Measurements from ENCODE around the gene TTC21A.

TTC21A gene

GRCh38 chr3:39176025-39176714 lies 68.7 kb downstream of the TTC21A start:
- ChIA-PET POLR2A (interaction anchor here (0.6 to 1.0 kb wide), 2 partner anchors 26 to 69 kb away, joined by 3 to 5 read pairs; partner anchors contain the start of genes GORASP1 and TTC21A), CTCF (interaction anchor here (0.8 to 3.9 kb wide), 3 partner anchors 9 to 50 kb away, joined by 3 to 27 read pairs (median 5); no protein-coding TSS in a partner anchor)
- H3K4me3 ChIP-seq (ENCODE audit: low read depth, low read length): no peak overlapping the region
- DNase-seq (ENCODE audit: low read depth, low spot score): no peak
- TF ChIP-seq, protein P1, sequence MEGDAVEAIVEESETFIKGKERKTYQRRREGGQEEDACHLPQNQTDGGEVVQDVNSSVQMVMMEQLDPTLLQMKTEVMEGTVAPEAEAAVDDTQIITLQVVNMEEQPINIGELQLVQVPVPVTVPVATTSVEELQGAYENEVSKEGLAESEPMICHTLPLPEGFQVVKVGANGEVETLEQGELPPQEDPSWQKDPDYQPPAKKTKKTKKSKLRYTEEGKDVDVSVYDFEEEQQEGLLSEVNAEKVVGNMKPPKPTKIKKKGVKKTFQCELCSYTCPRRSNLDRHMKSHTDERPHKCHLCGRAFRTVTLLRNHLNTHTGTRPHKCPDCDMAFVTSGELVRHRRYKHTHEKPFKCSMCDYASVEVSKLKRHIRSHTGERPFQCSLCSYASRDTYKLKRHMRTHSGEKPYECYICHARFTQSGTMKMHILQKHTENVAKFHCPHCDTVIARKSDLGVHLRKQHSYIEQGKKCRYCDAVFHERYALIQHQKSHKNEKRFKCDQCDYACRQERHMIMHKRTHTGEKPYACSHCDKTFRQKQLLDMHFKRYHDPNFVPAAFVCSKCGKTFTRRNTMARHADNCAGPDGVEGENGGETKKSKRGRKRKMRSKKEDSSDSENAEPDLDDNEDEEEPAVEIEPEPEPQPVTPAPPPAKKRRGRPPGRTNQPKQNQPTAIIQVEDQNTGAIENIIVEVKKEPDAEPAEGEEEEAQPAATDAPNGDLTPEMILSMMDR (IDR thresholded peaks at IDR 0.05; ENCODE audit: insufficient read depth, low read length, missing control alignments): no peak

- ChIA-PET CTCF (interaction anchor here (0.9 to 4.0 kb wide), 9 partner anchors 10 to 114 kb away, joined by 3 to 70 read pairs (median 5); partner anchors contain the start of gene XIRP1), POLR2A (interaction anchor here (1.0 to 1.9 kb wide), 3 partner anchors 11 to 31 kb away, joined by 4 to 11 read pairs (median 7); no protein-coding TSS in a partner anchor)
- H3K4me3 ChIP-seq (ENCODE audit: low read depth, low read length): peak overlapping the region; percentile 59
- TF ChIP-seq, protein P1 (IDR thresholded peaks at IDR 0.05; ENCODE audit: insufficient read depth, low read length, missing control alignments): no peak
- DNase-seq (ENCODE audit: low read depth, low spot score): peak; percentile 78
These were observed 70.3 kb downstream of the TTC21A start for GRCh38 chr3:39177708-39178332.

GRCh38 chr3:39178553-39178952 lies 71.1 kb downstream of the TTC21A start:
- no peak for DNase-seq (ENCODE audit: low read depth, low spot score)
- POLR2A ChIA-PET: interaction anchor here (1.7 to 1.9 kb wide), 2 partner anchors 12 to 28 kb away, joined by 7 to 11 read pairs; no protein-coding TSS in a partner anchor
- peak overlapping the region; percentile 15; the same call in 1 of the 2 replicates for H3K4me3 ChIP-seq (ENCODE audit: low read depth, low read length)
- CTCF ChIA-PET: interaction anchor here (0.9 to 4.0 kb wide), 9 partner anchors 11 to 113 kb away, joined by 3 to 70 read pairs (median 5); partner anchors contain the start of gene XIRP1
- TF ChIP-seq, protein P1 (IDR thresholded peaks at IDR 0.05; ENCODE audit: insufficient read depth, low read length, missing control alignments): no peak

- H3K4me3 ChIP-seq (ENCODE audit: low read depth, low read length): peak overlapping the region; percentile 44
- TF ChIP-seq, protein P1 (IDR thresholded peaks at IDR 0.05; ENCODE audit: insufficient read depth, low read length, missing control alignments): no peak
- no peak for DNase-seq (ENCODE audit: low read depth, low spot score)
- POLR2A ChIA-PET: no interaction called here
- CTCF ChIA-PET: interaction anchor here (0.6 to 4.0 kb wide), 5 partner anchors 10 to 54 kb away, joined by 3 to 70 read pairs (median 26); partner anchors contain the start of gene XIRP1
These were observed 72.7 kb downstream of the TTC21A start for GRCh38 chr3:39180183-39180545.

GRCh38 chr3:39180546-39181346 lies 73.3 kb downstream of the TTC21A start:
- peak overlapping the region; percentile 44 for H3K4me3 ChIP-seq (ENCODE audit: low read depth, low read length)
- DNase-seq (ENCODE audit: low read depth, low spot score): no peak
- POLR2A ChIA-PET: no interaction called here
- TF ChIP-seq, protein P1 (IDR thresholded peaks at IDR 0.05; ENCODE audit: insufficient read depth, low read length, missing control alignments): peak; percentile 23
- CTCF ChIA-PET: interaction anchor here (0.7 to 4.0 kb wide), 5 partner anchors 9 to 685 kb away, joined by 3 to 70 read pairs (median 6); partner anchors contain the start of gene XIRP1
